Brain pericyte (primary cell): ENCODE data around the gene KLF6.

Experiments used
- DNase-seq: peaks from one replicate; pipeline ENCODE4 v3.0.0-alpha.2; 2012; ENCODE audit warnings: low read depth, low spot score

Gene KLF6

DNA sequence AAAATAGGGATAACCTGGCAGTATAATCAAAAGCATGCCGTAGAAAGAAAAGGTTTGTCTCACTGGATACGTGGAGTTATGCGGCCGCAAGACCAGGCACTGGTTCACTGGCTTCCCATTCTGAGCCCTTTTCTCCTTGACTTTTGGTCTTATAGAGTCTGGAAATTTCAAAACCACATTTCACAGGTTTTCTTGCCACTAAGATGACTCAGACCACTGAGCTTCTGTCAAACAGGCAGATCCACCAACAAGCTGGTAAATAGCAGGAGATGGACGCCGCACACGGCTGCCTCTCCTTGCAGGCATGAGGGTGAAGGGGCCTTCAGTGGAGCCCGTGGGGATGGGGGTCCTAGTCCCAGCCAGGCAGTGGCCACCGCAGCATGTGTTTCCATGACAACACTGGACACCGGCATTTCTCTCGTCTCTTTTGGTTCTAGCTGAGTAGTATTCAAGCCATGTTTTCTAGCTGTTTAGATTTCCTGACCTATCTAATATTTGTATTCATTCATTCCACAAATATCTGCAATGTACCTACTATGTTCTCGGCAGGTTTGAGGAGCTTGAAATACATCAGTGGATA, 55.5 kb downstream of the KLF6 start:
- no peak for DNase-seq

- DNase-seq = no peak
These were observed 56.4 kb downstream of the KLF6 start for GRCh38 chr10:3728563-3728962.

GRCh38 chr10:3727268-3727667, 57.7 kb downstream of the KLF6 start:
- DNase-seq = no peak
